OCI-LY1 (cell line): Measurements from ENCODE around the gene LRMDA.

Experiments used
- H2AFZ ChIP-seq: fragments of 200-600 bp; sonication (generic), shearing (Covaris generic); 2 replicates; pipeline ENCODE4 v1.6.0; 2014; ENCODE audit warnings: antibody characterized with exemption, mild to moderate bottlenecking, low read length
- H3F3A ChIP-seq: fragments of 200-600 bp; sonication (generic), shearing (Covaris generic); 2 replicates; pipeline ENCODE4 v1.6.0; 2014; ENCODE audit warnings: mild to moderate bottlenecking, antibody characterized with exemption, low read length, moderate library complexity; ENCODE audit not compliant: insufficient read depth
- H3K27ac ChIP-seq: fragments of 200-600 bp; sonication (generic); 2 replicates; pipeline ENCODE4 v1.5.1; 2014; ENCODE audit warnings: low read length, mixed run types, mild to moderate bottlenecking, low read depth; ENCODE audit not compliant: poor library complexity, severe bottlenecking
- H3K27me3 ChIP-seq: fragments of 200-600 bp; sonication (generic); 2 replicates; pipeline ENCODE4 v1.6.0; 2014; ENCODE audit warnings: antibody characterized with exemption, mild to moderate bottlenecking, low read length, moderate library complexity; ENCODE audit not compliant: insufficient read depth
- H3K36me3 ChIP-seq: fragments of 200-600 bp; sonication (generic); 2 replicates; pipeline ENCODE4 v1.6.1; 2014; ENCODE audit warnings: mild to moderate bottlenecking, antibody characterized with exemption, low read length, moderate library complexity, mixed read lengths; ENCODE audit not compliant: insufficient read depth
- H3K4me1 ChIP-seq: fragments of 200-600 bp; sonication (generic); 2 replicates; pipeline ENCODE4 v1.5.1; 2014; ENCODE audit warnings: mild to moderate bottlenecking, low read length, moderate library complexity; ENCODE audit not compliant: insufficient read depth, severe bottlenecking
- H3K4me2 ChIP-seq: fragments of 200-600 bp; sonication (generic), shearing (Covaris generic); 2 replicates; pipeline ENCODE4 v1.6.1; 2014; ENCODE audit warnings: low read length
- H3K4me3 ChIP-seq: fragments of 200-600 bp; sonication (generic); 2 replicates; pipeline ENCODE4 v1.5.1; 2014; ENCODE audit warnings: low read length, low read depth, mild to moderate bottlenecking, mixed read lengths; ENCODE audit not compliant: poor library complexity, severe bottlenecking
- H3K79me2 ChIP-seq: fragments of 200-600 bp; shearing (Covaris generic); 2 replicates; pipeline ENCODE4 v1.6.1; 2016; ENCODE audit warnings: mixed run types, low read length, mixed read lengths; ENCODE audit not compliant: insufficient read depth
- H3K9ac ChIP-seq: fragments of 200-600 bp; sonication (generic), shearing (Covaris generic); 2 replicates; pipeline ENCODE4 v1.6.1; 2014; ENCODE audit warnings: mild to moderate bottlenecking, low read length, mixed read lengths
- H3K9me2 ChIP-seq: fragments of 200-600 bp; sonication (generic), shearing (Covaris generic); 2 replicates; pipeline ENCODE4 v1.6.1; 2014; ENCODE audit warnings: low read depth, mild to moderate bottlenecking, low read length, mixed read lengths
- H3K9me3 ChIP-seq: fragments of 200-600 bp; shearing (Covaris generic); 2 replicates; pipeline ENCODE4 v1.6.1; 2014; ENCODE audit warnings: low read length, mixed read lengths
- H4K20me1 ChIP-seq: fragments of 200-600 bp; sonication (generic), shearing (Covaris generic); 2 replicates; pipeline ENCODE4 v1.6.0; 2016; ENCODE audit warnings: mild to moderate bottlenecking, low read length; ENCODE audit not compliant: insufficient read depth
- CTCF ChIP-seq: fragments of 200-600 bp; sonication (generic), shearing (Covaris generic); IDR thresholded peaks from 2 replicates; pipeline ENCODE4 v1.5.1; 2017; ENCODE audit warnings: mild to moderate bottlenecking, antibody characterized with exemption, low read length, moderate library complexity, mixed read lengths
- EZH2 ChIP-seq: fragments of 200-600 bp; sonication (generic), shearing (Covaris generic); IDR thresholded peaks from 2 replicates; pipeline ENCODE4 v1.8.0; 2017; ENCODE audit warnings: borderline replicate concordance, mixed run types, mild to moderate bottlenecking, antibody characterized with exemption, low read length, moderate library complexity, mixed read lengths

The LRMDA gene

GRCh38 chr10:75432176-75432575, 752 bp downstream of the LRMDA start:
- Histone ChIP-seq H3K4me1 (no peaks in the 10 kb centered on the region), H3K79me2 (no peaks in the 10 kb centered on the region), H3K4me2 (no peak overlapping the region), H3K27ac (no peak overlapping the region), H4K20me1 (no peaks in the 10 kb centered on the region), H2AFZ (no peak overlapping the region), H3K36me3 (no peaks in the 10 kb centered on the region), H3K9me2 (no peaks in the 10 kb centered on the region), H3K9me3 (no peaks in the 10 kb centered on the region), H3K9ac (no peak overlapping the region), H3K27me3 (no peaks in the 10 kb centered on the region; the same call in 1 of the 2 replicates), H3F3A (no peaks in the 10 kb centered on the region), H3K4me3 (no peak overlapping the region)
- no peak for TF ChIP-seq EZH2
- TF ChIP-seq CTCF = no peak

GRCh38 chr10:75432763-75433162, 1.3 kb downstream of the LRMDA start:
- H3K36me3 ChIP-seq = no peaks in the 10 kb centered on the region
- H3K27ac ChIP-seq = no peak overlapping the region
- no peak for TF ChIP-seq EZH2
- no peak for TF ChIP-seq CTCF
- H2AFZ ChIP-seq = no peak overlapping the region
- H3F3A ChIP-seq = no peaks in the 10 kb centered on the region
- H3K79me2 ChIP-seq = no peaks in the 10 kb centered on the region
- no peaks in the 10 kb centered on the region for H3K4me1 ChIP-seq
- no peaks in the 10 kb centered on the region for H4K20me1 ChIP-seq
- H3K4me2 ChIP-seq = no peak overlapping the region
- H3K9me2 ChIP-seq = no peaks in the 10 kb centered on the region
- no peak overlapping the region for H3K9ac ChIP-seq
- H3K9me3 ChIP-seq = no peaks in the 10 kb centered on the region
- H3K27me3 ChIP-seq = no peaks in the 10 kb centered on the region; the same call in 1 of the 2 replicates
- H3K4me3 ChIP-seq = no peak overlapping the region

GRCh38 chr10:75433216-75433615, 1.8 kb downstream of the LRMDA start:
- H3F3A ChIP-seq = no peaks in the 10 kb centered on the region
- no peaks in the 10 kb centered on the region for H3K4me1 ChIP-seq
- H3K4me3 ChIP-seq = no peak overlapping the region
- H3K27me3 ChIP-seq = no peaks in the 10 kb centered on the region; the same call in 1 of the 2 replicates
- TF ChIP-seq EZH2 (no peak), CTCF (no peak)
- H3K4me2 ChIP-seq = no peak overlapping the region
- H3K9me2 ChIP-seq = no peaks in the 10 kb centered on the region
- H3K9me3 ChIP-seq = no peaks in the 10 kb centered on the region
- H3K79me2 ChIP-seq = no peaks in the 10 kb centered on the region
- H3K36me3 ChIP-seq = no peaks in the 10 kb centered on the region
- no peak overlapping the region for H2AFZ ChIP-seq
- H4K20me1 ChIP-seq = no peaks in the 10 kb centered on the region
- no peak overlapping the region for H3K9ac ChIP-seq
- H3K27ac ChIP-seq = no peak overlapping the region
